ENCODE results near the gene TP73. TPM values are rescaled to one million over a fixed set of nuclear protein-coding genes. Genes with fewer than 3 reads are reported as not detected.

The TP73 gene
- total RNA-seq, 1 donor from 2014 or later, result not detected

DNA sequence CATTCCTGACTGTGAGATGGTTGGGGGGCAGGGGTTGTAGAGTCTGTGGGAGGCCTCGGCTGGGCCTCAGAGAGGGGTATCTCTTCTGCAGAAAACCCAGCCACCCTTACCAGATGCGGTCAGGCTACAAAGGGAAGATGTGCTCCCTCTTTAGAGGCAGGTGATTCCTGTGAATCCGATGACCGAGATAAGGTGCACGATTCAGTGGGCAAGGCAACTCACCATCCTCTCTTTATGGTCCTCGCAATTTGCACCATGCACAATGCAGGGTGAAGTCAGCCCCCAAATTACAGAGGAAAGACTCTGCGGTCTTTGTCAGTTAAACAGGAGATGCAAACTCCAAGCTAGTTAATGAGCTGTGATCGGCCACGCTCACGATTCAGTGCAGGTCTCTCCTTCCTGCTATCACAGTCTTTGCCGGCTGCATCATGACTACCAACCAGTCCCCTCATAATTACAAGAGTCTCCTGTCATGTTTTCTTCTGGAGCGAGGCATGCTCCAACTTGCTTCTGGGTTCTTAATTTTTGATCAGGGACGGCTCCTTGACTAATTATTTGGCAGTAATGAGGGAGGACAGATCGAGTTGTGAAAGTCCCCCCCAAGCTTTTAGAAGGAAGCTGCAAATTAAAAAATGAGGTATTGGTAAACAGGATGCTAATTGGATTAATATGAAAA, 12.5 kb downstream of the TP73 start:
- Mint-ChIP-seq H3K27me3 (ENCODE audit: unreplicated experiment) (peaks cover 10% of the 10 kb centered on the region), H3K4me3 (ENCODE audit: unreplicated experiment) (no peak overlapping the region), H3K4me1 (ENCODE audit: unreplicated experiment) (peaks cover 12% of the 10 kb centered on the region), H3K9me3 (ENCODE audit: unreplicated experiment) (no peaks in the 10 kb centered on the region), H3K36me3 (ENCODE audit: low read depth, unreplicated experiment) (no peaks in the 10 kb centered on the region), H3K27ac (ENCODE audit: unreplicated experiment) (no peak overlapping the region)
- TF ChIP-seq, protein P1, sequence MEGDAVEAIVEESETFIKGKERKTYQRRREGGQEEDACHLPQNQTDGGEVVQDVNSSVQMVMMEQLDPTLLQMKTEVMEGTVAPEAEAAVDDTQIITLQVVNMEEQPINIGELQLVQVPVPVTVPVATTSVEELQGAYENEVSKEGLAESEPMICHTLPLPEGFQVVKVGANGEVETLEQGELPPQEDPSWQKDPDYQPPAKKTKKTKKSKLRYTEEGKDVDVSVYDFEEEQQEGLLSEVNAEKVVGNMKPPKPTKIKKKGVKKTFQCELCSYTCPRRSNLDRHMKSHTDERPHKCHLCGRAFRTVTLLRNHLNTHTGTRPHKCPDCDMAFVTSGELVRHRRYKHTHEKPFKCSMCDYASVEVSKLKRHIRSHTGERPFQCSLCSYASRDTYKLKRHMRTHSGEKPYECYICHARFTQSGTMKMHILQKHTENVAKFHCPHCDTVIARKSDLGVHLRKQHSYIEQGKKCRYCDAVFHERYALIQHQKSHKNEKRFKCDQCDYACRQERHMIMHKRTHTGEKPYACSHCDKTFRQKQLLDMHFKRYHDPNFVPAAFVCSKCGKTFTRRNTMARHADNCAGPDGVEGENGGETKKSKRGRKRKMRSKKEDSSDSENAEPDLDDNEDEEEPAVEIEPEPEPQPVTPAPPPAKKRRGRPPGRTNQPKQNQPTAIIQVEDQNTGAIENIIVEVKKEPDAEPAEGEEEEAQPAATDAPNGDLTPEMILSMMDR (IDR thresholded peaks at IDR 0.05; ENCODE audit: unreplicated experiment), result no peak
- no peak for DNase-seq (ENCODE audit: low spot score)

DNA sequence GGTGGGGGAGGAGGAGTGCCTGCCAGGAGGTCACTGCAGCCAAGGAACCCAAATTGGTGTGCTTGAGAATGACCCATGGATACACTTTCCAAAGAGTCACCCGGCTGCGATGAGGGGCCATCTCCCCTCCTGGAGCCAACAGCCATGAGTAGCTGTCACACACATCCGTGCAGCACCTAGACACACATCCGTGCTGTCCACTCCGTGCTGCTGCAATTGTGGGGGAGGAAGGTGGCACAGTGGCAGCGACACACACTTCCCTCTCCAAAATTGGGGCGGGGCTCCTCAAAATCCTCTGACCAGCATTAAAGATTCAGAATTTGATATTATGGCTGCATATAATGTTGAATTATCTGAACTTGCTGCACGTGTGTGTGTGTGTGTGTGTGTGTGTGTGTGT, 15.8 kb downstream of the TP73 start:
- peaks cover 10% of the 10 kb centered on the region for H3K27me3 Mint-ChIP-seq (ENCODE audit: unreplicated experiment)
- no peaks in the 10 kb centered on the region for H3K9me3 Mint-ChIP-seq (ENCODE audit: unreplicated experiment)
- H3K36me3 Mint-ChIP-seq (ENCODE audit: low read depth, unreplicated experiment), result no peaks in the 10 kb centered on the region
- H3K4me1 Mint-ChIP-seq (ENCODE audit: unreplicated experiment), result peaks cover 12% of the 10 kb centered on the region
- H3K27ac Mint-ChIP-seq (ENCODE audit: unreplicated experiment), result no peak overlapping the region
- TF ChIP-seq, protein P1 (IDR thresholded peaks at IDR 0.05; ENCODE audit: unreplicated experiment), result no peak
- no peak for DNase-seq (ENCODE audit: low spot score)
- no peak overlapping the region for H3K4me3 Mint-ChIP-seq (ENCODE audit: unreplicated experiment)

DNA sequence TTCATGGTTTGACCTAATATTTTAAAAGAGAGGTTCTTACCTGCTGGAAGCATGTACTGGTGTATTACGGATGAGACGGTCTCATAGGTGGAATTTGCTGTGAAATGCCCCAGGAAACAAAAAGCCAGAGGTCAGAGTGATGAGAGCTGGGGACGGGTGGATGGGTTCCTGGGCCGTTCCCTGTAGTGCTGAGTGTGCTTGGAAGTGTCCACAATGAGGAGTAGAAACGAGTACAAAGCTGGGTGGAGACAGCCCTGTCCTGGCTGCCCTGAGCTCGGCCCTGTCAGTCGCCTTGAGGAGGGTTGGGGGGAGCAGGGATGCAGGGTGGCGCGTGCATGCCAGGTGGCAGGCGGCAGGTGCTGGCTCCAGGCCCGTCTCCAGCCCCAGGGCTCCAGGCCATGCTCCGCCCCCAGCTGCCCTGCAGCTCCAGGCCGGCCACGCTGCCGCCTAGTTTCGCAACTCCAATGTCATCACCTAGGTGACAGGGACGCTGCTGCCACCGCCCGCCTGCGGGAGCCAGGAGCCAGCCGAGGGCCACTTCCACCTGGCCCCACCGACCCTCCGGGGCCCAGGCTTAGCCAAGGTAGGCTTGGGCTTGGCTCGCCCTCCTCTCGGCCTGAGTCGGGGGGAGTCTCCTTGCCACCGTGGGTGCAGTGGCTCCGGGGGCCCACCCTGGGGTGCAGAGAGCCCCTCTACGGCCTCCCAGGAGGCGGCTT, 16.4 kb downstream of the TP73 start:
- TF ChIP-seq, protein P1 (IDR thresholded peaks at IDR 0.05; ENCODE audit: unreplicated experiment), result no peak
- peaks cover 13% of the 10 kb centered on the region for H3K27me3 Mint-ChIP-seq (ENCODE audit: unreplicated experiment)
- DNase-seq (ENCODE audit: low spot score), result no peak
- no peak overlapping the region for H3K27ac Mint-ChIP-seq (ENCODE audit: unreplicated experiment)
- peaks cover 15% of the 10 kb centered on the region for H3K4me1 Mint-ChIP-seq (ENCODE audit: unreplicated experiment)
- H3K9me3 Mint-ChIP-seq (ENCODE audit: unreplicated experiment), result no peaks in the 10 kb centered on the region
- H3K4me3 Mint-ChIP-seq (ENCODE audit: unreplicated experiment), result no peak overlapping the region
- no peaks in the 10 kb centered on the region for H3K36me3 Mint-ChIP-seq (ENCODE audit: low read depth, unreplicated experiment)

DNA sequence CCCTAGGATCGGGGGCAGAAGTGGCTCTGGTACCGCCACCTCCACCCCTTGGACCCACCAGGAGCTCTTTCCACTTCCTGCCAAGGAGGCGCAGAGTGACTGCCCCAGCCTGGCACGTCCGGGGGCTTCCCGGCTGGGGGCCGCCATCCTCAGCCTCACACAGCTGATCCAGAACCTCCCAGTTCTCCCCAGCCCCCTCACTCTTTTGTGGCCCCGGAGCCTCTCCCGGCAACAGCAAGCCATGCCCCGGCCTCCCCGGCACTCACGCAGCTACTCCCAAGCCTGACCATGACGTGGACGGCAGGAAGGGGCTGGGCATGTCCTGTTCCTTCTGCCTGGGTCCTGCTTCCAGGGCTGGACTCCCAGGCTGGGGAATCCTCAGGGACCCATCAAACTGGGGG, 17.1 kb downstream of the TP73 start:
- Mint-ChIP-seq H3K4me1 (ENCODE audit: unreplicated experiment) (peaks cover 14% of the 10 kb centered on the region), H3K9me3 (ENCODE audit: unreplicated experiment) (no peaks in the 10 kb centered on the region), H3K4me3 (ENCODE audit: unreplicated experiment) (no peak overlapping the region), H3K27me3 (ENCODE audit: unreplicated experiment) (peaks cover 13% of the 10 kb centered on the region), H3K36me3 (ENCODE audit: low read depth, unreplicated experiment) (no peaks in the 10 kb centered on the region), H3K27ac (ENCODE audit: unreplicated experiment) (no peak overlapping the region)
- TF ChIP-seq, protein P1 (IDR thresholded peaks at IDR 0.05; ENCODE audit: unreplicated experiment), result no peak
- no peak for DNase-seq (ENCODE audit: low spot score)

DNA sequence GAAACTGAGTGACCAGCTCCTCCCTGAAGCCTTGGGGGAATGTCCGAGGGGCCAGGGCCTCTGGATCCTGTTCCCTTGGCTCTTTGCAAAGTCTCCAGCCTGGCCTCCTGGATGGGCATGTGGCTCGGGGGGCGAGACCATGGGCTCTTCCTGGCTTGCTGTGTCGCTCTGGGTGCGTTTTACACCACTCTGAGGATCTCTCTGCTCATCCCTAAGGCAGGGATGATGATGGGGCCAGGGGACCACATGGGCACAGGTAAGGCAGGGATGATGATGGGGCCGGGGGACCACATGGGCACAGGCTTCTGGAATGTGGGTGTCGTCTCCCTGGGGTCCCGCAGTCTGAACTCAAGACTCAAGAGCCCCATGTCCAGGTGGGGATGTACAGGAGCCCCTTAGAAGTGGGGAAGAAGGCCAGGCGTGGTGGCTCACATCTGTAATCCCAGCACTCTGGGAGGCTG, 17.7 kb downstream of the TP73 start:
- H3K4me3 Mint-ChIP-seq (ENCODE audit: unreplicated experiment), result no peak overlapping the region
- DNase-seq (ENCODE audit: low spot score), result no peak

More for the DNA sequence above, 17.7 kb downstream of the TP73 start:
- Mint-ChIP-seq H3K36me3 (ENCODE audit: low read depth, unreplicated experiment) (no peaks in the 10 kb centered on the region), H3K4me1 (ENCODE audit: unreplicated experiment) (peaks cover 9% of the 10 kb centered on the region), H3K27ac (ENCODE audit: unreplicated experiment) (no peak overlapping the region), H3K27me3 (ENCODE audit: unreplicated experiment) (peaks cover 13% of the 10 kb centered on the region), H3K9me3 (ENCODE audit: unreplicated experiment) (no peaks in the 10 kb centered on the region)
- TF ChIP-seq, protein P1 (IDR thresholded peaks at IDR 0.05; ENCODE audit: unreplicated experiment), result no peak

All from endothelial cell (in vitro differentiated cells).